HCEC 1CT (cell line): ENCODE results near the gene POLR2J.
"Not testable (repeated sequence)": the region's sequence is repeated elsewhere in the genome, so short reads cannot be mapped to it uniquely, and the experiment has no call there.

Source experiments
- DNase-seq: peaks from one replicate; pipeline ENCODE4 v3.0.0-alpha.2; 2017

Gene POLR2J

DNA sequence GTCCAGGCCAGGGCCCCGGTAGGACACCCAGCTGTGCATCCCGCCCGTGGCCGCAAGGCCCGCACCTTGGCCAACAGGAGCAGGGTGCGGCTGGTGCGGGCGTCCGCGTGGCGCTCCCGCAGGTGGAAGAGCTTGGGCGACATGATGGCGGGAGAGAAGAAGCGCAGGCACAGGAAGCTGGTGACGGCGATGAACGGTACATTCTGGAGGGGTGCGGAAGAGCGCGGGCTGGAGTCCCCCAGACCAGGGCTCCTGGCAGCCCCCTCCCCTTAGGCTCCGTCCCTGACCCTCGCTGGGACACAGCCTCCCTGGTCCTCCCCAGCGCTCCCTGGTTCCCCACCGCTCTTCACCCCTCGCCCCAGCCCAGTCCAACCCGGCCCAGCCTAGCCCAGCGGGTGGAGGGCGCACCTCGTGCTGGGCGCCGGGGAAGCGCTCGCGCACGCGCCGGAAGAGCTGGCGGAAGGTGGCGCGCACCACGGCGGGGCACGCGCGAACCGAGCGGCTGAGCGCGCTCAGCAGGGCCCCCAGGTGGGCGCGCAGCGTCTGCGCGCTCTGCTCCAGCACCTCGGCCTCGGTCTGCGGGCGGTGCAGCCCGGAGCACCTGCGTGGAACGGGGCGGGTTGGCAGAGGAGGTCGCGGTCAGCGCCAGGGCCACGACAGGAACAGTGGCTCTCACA is 15.9 kb upstream of the POLR2J start:
- DNase-seq = not testable (repeated sequence)

DNA sequence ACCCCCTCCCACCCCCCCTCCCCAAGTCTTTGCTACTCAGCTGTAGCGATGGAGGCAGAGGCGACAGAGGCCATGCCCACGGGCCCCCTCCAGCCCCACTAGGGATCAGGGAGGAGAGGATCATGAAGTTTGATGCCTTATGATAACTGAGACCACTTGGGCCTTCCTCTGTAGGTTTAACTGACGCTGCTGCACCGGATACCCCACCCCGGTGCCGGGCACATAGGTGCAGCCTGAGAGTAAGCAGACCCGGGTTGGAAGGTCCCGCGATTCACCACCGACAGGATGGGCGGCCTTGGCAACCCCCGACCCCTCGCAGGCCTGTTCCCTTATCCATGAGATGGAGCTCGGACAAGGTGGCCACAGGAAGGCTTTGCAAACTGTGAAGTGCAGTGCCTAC is 15.3 kb upstream of the POLR2J start:
- DNase-seq = not testable (repeated sequence)

DNA sequence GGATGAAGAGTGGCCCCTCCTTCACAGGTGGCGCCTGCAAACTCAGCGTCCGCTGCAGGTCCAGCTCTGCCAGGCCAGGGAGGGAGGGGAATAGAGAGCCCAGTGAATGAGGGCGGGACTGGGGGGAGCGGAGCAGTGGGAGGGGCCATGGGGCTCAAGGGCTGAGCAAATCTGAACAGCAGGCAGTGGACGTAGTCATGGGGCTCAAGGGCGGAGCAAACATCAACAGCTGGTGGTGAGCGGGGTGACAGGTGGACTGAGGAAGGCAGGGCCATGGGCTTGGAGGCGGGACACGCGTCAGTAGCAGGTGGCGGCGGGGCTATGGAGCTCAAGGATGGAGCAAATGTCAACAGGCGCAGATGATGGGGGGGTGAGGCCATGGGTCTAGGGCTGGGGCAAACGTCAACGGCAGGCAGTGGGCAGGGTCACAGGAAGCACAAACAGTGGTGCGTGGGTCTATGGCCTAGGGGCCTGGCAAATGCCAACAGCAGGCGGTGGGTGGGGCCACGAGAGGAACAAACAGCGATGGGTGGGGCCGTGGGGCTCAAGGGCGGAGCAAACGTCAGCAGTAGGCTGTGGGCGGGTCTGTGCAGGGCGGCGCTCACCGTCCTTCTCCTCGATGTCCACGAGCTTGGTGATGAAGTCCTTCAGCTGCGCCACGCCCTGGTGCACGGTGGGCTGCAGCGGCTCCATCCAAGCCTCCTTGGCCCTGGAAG is 14.7 kb upstream of the POLR2J start:
- not testable (repeated sequence) for DNase-seq

DNA sequence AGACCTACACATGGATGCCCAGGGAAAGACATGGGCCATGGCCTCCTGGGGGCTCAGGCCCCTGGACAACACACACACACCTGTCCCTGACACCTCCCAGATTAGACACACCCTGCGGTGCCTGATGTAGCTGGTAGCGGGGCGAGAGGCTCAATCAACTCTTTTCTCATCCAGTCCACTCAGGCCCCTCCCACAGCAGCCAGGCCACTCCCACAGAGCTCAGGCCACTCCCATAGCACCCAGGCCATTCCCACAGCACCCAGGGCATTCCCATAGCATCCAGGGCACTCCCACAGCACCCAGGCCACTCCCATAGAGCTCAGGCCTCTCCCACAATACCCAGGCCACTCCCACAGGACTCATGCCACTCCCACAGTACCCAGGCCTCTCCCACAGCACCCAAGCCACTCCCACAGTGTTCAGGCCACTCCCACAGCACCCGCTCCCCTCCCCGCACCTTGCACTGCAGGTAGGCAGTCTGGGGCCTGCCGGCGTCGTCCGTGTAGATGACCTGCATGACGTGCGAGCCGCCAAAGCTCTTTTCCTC is 11.9 kb upstream of the POLR2J start:
- not testable (repeated sequence) for DNase-seq

DNA sequence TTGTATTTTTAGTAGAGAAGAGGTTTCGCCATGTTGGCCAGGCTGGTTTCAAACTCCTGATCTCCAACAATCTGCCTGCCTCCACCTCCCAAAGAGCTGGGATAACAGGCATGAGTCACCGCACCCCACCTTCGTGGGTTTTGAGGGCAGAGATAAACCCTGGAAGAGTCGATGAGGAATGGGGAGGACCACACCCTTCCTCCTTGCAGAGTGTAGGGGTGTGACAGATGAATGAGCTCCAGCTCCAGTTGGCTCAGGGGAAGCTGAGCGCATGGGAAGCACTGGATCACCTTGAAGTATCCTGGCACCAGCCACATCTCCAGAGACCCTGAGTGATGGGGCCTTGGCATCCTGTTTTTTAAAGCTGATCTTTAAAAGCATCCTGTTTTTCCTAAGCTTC is 5.6 kb upstream of the POLR2J start:
- not testable (repeated sequence) for DNase-seq

DNA sequence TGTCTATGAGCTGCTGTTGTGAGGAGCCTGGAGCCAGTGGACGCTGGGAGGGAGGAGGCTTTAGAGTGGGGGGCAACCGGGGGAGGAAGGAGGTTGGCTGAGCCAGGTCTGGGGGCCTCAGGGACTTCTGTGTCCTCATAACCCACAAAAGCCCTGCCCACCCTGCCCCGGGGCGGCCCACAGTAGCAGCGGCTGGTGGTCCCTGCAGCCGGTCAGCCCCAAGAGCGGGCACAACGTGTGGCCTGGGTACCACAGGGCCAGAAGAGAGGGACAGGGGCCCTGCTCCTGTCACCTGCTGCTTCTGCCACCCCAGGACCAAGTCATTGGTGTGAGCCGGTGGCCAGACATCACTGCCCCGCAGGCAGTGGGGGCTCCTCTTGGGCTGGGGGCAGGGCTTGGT is 3.2 kb upstream of the POLR2J start:
- not testable (repeated sequence) for DNase-seq

DNA sequence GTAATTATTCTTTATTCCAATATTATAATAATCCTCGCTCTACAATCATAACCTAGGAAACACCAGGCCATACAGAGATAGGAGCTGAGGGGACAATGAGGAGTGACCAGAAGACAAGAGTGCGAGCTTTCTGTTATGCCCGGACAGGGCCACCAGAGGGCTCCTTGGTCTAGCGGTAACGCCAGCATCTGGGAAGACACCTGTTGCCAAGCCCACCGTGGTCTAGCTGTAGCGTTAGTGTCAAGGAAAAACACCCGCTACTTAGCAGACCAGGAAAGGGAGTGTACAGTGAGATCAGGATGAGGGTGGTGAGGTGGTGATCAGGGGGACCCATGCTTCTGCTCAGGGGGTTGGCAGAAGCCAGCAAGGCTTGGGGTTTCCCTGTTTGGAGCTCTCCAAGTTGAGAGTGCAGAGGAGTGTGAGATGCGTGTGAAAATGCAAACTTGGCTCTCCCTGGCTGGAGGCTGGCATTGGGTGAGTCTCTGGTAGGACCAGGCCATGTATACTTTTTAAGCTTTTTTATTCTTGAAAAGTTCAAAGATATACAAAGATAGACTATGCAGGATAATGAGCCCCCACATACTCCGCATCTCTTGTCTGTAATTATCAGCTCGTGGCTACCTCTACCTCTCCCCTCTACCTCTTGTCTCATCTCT is 1.4 kb upstream of the POLR2J start:
- not testable (repeated sequence) for DNase-seq

DNA sequence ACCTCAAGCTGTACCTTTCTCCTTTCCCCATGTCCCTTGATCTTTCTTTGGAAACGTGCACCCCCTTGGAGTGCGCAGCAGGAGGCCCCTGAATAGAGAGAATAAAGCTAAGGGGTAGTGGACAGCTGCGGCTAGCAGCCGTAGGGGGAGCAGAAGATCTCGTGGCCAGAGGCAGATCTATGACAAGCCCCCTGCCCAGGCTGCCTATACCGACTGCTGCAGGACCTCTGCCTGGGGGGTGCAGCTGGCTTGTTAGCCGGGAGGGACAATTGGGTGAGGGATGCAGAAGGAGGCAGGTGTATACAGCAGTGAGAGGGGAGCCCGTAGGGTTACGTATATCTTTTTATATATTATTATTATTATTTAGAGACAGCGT is 475 bp upstream of the POLR2J start:
- DNase-seq = not testable (repeated sequence)

DNA sequence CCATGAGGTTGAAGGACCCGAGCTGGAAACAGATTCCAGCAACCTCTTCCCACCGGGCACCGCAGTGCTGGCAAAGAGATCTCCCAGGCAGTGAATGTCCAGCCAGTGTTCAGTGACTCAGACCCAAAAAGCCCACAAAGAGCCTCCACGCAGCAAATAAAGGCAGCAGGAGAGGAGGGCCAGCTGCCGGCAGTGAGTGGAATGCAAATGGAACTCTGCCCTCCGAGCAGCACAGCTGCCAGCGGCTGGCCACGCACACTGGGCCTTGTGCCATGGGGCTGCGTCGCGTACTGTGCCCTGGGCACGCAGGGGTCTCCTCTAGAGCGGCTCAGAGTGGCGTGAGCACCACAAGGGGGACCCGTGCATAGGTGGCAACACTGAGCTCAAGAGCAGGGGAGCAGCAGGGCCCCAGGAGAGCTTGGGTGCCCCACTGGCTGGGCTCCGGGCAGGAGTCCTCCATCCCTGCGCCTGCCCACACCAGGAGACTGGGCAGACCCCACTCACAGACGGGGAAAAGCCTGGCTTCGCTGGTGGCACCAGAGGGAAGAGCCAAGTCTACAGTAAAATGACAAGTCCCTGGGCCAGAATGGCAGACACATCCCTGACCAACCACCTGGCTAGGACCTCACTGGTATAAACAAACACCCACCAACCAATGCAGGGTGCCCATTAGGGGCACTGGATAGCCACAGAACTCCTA is 3.8 kb downstream of the POLR2J start:
- DNase-seq = not testable (repeated sequence)

DNA sequence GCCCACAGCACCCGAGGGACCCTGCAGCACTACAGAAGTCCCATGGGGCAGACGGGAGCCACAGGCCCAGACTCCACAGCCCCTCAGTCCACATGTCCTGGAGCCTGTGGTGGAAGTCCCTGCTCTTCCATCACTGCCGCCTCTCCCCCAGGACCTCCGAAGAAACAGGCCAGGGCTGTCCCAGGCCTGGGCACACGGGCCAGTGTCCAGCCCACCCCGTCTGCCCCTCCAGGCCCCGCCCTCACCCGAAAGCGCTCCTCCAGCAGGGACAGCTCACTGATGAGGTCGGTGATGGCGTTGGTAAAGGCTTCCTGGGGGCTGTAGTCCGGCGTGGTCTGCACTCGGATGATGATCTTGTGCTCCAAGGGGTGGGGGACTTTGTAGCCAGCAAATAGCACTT is 4.6 kb downstream of the POLR2J start:
- not testable (repeated sequence) for DNase-seq

DNA sequence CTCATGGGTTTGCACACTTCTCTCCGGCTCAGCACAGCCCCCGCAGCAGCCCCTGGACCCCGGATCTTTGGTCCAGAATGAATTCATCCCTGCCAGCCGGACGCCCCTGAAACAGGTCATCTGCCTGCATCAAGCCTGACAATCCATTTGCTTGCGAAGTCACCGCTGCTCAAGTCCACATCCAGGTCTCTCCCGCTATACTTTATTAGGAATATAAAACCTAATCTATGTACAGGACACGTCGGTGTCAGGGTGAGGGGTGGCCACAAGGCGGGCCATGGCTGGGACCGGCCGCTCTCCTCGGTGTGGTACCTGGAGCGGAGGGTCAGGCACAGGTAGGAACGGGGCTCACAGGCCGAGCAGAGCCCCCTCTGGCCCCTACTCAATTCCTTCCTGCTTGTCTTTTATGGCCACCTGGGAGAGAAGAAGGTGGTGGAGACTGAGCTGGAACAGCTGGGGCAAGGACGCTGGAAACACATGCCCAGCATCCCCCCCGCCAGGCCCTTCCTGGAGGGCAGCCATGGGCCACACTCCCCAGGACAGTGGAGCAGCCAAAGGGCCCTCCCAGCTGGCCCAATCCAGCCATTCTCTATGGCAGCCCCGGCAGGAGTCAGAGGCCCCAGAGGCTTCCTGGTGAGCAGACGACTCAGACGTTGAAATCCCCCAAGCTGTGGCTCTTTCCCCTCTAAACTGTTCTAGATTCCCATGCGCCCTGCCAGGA is 5.3 kb downstream of the POLR2J start:
- DNase-seq = no peak

DNA sequence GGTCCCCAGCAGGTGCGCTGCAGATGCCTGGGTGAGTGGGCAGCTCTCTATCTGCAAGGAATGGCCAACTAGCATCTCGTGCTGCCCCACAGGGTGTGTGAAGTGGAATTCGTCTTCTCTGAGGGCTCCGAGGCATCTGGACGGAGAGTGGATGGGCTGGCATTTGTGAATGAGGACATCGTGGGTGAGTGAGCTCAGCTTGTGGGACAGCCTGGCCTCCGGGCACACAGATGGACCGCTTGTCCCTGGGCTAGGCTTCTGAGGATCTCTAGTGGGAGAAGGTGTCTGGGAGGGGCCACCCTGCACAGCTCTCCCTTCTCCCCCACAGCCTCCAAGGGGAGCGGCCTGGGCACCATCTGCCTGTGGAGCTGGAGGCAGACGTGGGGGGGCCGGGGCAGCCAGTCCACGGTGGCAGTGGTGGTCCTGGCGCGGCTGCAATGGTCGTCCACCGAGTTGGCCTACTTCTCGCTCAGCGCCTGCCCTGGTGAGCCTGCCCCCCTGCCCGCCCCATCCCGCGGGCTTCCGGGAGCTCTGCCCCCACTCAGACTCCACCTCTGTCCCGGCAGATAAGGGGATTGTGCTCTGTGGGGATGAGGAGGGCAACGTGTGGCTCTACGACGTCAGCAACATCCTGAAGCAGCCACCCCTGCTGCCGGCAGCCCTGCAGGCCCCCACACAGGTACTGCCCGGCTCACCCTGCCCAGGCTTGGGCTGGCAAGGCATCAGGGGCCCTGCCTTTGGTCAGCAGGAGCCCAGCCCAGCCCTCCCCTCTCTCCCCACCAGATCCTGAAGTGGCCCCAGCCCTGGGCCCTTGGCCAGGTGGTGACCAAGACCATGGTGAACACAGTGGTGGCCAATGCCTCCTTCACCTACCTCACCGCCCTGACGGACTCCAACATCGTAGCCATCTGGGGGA is 6.3 kb downstream of the POLR2J start:
- no peak for DNase-seq

DNA sequence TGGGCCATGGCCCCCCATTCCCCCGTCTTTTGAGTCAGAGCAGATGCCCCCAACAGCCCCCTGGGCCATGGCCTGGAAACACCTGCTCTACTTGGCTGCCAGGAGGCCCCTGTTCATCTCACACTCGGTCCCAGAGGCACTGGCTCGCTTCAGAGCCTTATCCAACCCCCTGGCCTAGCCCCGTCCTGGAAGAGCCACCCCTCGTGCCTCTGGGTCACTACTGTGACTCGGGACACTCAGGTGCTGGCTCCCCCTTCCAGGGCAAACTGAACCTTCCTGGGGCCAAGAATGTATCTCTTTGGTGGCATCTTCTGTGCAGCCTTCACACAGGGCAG is 7.0 kb downstream of the POLR2J start:
- no peak for DNase-seq

DNA sequence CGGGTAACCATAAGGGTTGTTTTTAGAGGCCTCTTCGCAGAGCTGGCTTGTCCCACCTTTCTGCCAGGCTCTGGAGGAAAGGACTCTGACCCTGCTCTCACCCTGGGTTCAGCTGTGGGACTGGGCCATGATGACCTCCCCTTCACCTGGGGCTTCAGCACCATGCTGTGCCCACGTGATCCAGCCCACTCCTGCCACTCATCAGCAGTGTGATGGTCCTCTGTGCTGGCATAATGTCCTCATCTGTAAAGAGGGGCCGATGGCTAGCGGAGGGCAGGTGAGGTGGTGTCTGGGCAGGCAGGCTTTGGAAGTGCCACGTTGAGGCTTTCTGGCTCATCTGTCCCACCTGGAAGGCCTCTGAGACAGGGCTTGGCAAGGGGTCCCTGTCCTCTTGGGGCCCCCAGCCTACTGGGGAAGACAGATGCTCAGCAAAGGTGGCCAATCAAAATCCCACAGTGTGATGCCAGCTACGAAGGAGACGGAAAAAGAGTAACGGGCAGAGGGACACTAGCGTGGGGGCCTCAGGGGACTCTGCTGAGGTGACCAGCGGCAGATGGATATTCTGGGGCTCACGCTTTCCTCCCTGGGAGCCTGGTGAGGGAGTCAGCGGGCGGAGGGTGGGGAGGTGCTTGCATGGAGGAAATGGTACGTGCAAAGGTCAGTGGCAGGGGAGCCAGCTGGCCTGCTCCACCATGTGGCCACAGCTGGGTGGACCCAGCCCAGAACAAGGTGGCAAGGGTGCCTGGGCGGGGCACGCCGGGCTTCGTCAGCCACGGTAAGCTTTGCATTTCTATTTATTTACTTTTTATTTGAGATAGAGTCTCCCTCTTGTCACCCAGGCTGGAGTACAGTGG is 8.5 kb downstream of the POLR2J start:
- DNase-seq = no peak

DNA sequence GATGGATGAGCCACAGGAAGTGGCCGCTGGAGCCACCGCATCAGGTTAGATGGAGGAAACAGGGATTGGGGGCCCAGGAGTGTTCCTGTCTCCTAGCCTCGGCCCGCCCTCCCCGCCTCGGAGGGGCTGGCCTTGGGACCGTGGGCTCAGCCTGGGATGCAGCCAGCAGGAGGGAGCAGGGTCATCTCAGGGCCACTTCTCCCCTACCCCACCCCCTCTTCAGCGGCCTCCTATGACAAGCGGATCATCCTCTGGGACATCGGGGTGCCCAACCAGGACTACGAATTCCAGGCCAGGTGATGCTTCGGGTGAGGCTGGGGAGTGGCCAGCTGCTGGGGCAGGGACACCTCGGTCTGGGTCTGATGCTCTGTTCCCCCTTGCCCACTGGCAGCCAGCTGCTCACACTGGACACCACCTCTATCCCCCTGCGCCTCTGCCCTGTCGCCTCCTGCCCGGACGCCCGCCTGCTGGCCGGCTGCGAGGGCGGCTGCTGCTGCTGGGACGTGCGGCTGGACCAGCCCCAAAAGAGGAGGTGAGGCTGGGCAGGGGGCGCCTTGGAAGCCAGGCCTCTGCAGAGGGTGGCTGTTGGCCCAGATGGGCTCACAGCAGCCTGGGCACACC is 9.3 kb downstream of the POLR2J start:
- no peak for DNase-seq

DNA sequence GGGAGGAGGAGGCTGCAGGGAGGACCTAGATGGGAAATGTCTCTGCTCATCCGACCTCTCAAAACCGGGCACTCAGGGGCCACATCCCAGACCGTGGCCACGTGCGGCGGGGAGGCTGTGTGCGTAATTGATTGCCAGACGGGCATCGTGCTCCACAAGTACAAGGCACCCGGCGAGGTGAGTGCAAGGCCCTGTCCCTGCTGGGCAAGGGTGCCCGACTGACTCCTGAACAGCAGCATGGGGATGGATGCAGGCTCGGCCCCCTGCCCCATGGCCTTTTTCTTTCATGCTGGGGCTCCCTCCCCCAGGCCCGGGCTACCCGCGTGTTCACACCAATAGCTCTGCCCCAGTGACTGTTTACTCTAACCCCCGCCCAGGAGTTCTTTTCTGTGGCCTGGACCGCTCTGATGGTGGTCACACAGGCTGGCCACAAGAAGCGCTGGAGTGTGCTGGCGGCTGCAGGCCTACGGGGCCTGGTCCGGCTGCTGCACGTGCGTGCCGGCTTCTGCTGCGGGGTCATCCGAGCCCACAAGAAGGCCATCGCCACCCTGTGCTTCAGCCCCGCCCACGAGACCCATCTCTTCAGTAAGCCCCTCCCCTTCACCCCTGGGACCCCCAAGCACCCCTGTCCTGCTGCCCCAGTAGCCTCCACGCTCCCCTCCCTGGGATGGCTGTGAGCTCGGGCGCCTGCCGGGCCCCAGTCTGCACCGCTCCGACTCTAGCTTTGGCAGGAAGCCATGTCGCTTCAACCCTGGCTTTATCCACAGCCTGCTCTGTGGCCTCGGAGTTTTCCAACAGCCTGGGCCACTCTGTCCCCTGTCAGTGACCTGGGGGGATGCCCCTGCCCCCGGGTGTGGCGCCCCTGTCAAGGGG is 10.0 kb downstream of the POLR2J start:
- no peak for DNase-seq

DNA sequence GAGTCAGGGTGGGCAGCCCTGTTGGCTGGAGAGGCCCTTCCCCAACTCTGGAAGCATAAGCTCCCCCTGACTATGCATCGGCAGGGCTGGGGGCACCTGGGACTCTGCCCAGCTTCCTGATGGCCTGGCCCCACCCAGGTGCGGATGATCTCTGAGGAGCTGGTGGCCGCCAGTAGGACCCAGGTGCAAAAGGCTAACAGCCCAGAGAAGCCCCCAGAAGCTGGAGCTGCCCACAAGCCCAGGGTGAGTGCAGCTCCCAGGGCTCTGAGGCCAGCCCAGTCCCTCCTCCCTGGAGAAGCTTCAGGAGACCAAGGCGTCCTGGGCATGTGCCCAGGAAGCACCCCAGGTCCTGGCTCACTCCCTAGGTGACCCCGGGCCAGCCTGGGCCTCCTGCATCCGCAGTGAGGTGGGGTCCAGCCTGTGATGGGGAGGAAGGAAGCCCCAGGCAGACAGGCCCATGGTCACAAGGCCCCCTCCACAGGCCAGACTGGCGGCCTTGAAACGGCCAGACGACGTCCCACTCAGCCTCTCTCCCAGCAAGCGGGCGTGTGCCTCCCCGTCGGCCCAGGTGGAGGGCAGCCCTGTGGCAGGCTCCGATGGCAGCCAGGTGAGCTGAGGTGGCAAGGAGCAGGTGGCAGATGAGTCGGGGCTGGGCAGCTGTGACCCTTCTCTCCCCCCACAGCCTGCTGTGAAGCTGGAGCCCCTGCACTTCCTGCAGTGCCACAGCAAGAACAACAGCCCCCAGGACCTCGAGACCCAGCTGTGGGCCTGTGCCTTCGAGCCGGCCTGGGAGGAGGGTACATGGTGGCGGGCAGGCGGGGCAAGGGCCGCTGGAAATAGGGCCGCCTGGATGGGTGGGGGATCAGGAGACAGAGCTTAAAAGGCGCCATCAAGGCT is 10.9 kb downstream of the POLR2J start:
- no peak for DNase-seq

DNA sequence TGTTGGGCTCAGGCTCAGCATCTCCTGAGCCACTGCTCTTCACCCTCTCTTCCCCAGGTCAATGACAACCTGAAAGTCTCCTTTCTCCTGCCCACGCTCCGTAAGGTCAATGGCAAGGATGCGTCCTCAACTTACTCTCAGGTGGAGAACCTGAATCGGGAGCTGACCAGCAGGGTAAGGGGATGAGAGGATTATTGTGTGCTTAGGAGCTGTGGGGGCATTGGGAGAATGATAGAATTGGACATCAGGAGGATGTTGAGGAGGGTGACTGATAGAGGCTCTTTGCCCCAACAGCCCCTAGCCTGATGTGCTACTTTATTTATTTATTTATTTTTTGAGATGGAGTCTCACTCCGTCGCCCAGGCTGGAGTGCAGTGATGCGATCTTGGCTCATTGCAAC is 12.6 kb downstream of the POLR2J start:
- no peak for DNase-seq
